PC-3 (cell line): ENCODE data around the gene ANAPC10. TPM values are rescaled to one million over a fixed set of nuclear protein-coding genes. Genes with fewer than 3 reads are reported as not detected.

Source experiments
- ATAC-seq: fragments of 200-7000 bp; cut with Tn5 transposase; 2 replicates; pipeline ENCODE4 v1.9.1; 2020; ENCODE audit warnings: mild to moderate bottlenecking, moderate library complexity
- BruUV-seq: library from RNA; stranded (reverse); fragments of 400-500 nt; replicated peaks from 2 replicates; lab custom pipeline; 2021; lab: Mats Ljungman, UMichigan
- CTCF ChIA-PET: fragments of 300-600 bp; sonication (Branson Sonifier 250); formaldehyde crosslinking; loops from one replicate; lab custom pipeline; 2022; ENCODE audit warnings: antibody characterized with exemption; lab: Charles Lee
- POLR2A ChIA-PET: fragments of 300-600 bp; sonication (Branson Sonifier 250); formaldehyde crosslinking; loops from one replicate; lab custom pipeline; 2022; ENCODE audit warnings: antibody characterized with exemption; ENCODE audit not compliant: unreplicated experiment; lab: Charles Lee
- DNase-seq: peaks from one replicate; pipeline ENCODE4 v3.0.0-alpha.2; 2015
- H2AFZ ChIP-seq: fragments of 300-600 bp; sonication (generic); 2 replicates; pipeline ENCODE4 v1.6.0; 2016; ENCODE audit warnings: antibody characterized with exemption, low read length
- H3F3A ChIP-seq: fragments of 300-600 bp; sonication (generic); one replicate; pipeline ENCODE4 v1.6.0; 2017; ENCODE audit warnings: antibody characterized with exemption, low read length, control low read depth, mild to moderate bottlenecking; ENCODE audit not compliant: unreplicated experiment
- H3K27ac ChIP-seq: fragments of 300-600 bp; sonication (generic); 2 replicates; pipeline ENCODE4 v1.5.1; 2016; ENCODE audit warnings: mild to moderate bottlenecking, low read length
- H3K27me3 ChIP-seq: fragments of 300-600 bp; sonication (generic); 2 replicates; pipeline ENCODE4 v1.6.1; 2016; ENCODE audit warnings: low read length, mixed read lengths
- H3K36me3 ChIP-seq: fragments of 300-600 bp; sonication (generic); 2 replicates; pipeline ENCODE4 v1.6.1; 2016; ENCODE audit warnings: low read depth, mixed run types, low read length, mixed read lengths
- H3K4me1 ChIP-seq: fragments of 300-600 bp; sonication (generic); 2 replicates; pipeline ENCODE4 v1.5.1; 2016; ENCODE audit warnings: low read length; ENCODE audit not compliant: insufficient read depth
- H3K4me2 ChIP-seq: fragments of 300-600 bp; sonication (generic); 2 replicates; pipeline ENCODE4 v1.6.0; 2016; ENCODE audit warnings: low read length
- H3K4me3 ChIP-seq: fragments of 300-600 bp; sonication (generic); 2 replicates; pipeline ENCODE4 v1.5.1; 2016; ENCODE audit warnings: mild to moderate bottlenecking, low read length, mixed read lengths
- H3K79me2 ChIP-seq: fragments of 300-600 bp; sonication (generic); 2 replicates; pipeline ENCODE4 v1.6.1; 2017; ENCODE audit warnings: low read length, mixed read lengths
- H3K9ac ChIP-seq: fragments of 300-600 bp; sonication (generic); 2 replicates; pipeline ENCODE4 v1.6.0; 2016; ENCODE audit warnings: mild to moderate bottlenecking, low read length
- H3K9me2 ChIP-seq: fragments of 300-600 bp; sonication (generic); replicated peaks from 2 replicates; pipeline ENCODE4 v1.6.1; 2016; ENCODE audit warnings: mixed run types, low read length, mixed read lengths
- H3K9me3 ChIP-seq: fragments of 300-600 bp; sonication (generic); 2 replicates; pipeline ENCODE4 v1.6.1; 2016; ENCODE audit warnings: low read length, mixed read lengths
- H4K20me1 ChIP-seq: fragments of 300-600 bp; sonication (generic); 2 replicates; pipeline ENCODE4 v1.6.1; 2016; ENCODE audit warnings: low read length, mixed read lengths
- EZH2 ChIP-seq: fragments of 300-600 bp; sonication (generic); IDR thresholded peaks from one replicate; pipeline ENCODE4 v1.6.1; 2017; ENCODE audit warnings: antibody characterized with exemption, mild to moderate bottlenecking, low read length; ENCODE audit not compliant: unreplicated experiment
- EZH2phosphoT487 ChIP-seq: fragments of 300-600 bp; sonication (generic); IDR thresholded peaks from 2 replicates; pipeline ENCODE4 v1.6.1; 2018; ENCODE audit warnings: mild to moderate bottlenecking, antibody characterized with exemption, low read length, borderline replicate concordance
- intact Hi-C: fragments of 100-400 bp; cut with micrococcal nuclease; formaldehyde crosslinking; loops from 2 replicates; pipeline ENCODE4 v1.9.0; 2023
- total RNA-seq: library from RNA; depleted of rRNA; stranded (reverse); fragments of >200 nt; gene quantifications from 2 replicates; pipeline ENCODE4 v1.2.3, GENCODE V29; 2014
- TF ChIP-seq, protein P1 (sequence below): fragments of 300-600 bp; sonication (generic); conservative IDR thresholded peaks from 2 replicates; pipeline ENCODE4 v1.5.1; 2017; ENCODE audit warnings: antibody characterized with exemption, low read depth, mild to moderate bottlenecking, low read length

The ANAPC10 gene
- total RNA-seq, 1 experiment from 2014 or later = 33.1 TPM

- Histone ChIP-seq H3K27me3 (no peaks in the 10 kb centered on the region), H3K9me2 (no peaks in the 10 kb centered on the region), H3K36me3 (peaks cover 48% of the 10 kb centered on the region), H3K4me3 (no peak overlapping the region), H2AFZ (no peak overlapping the region), H3F3A (peaks cover 5% of the 10 kb centered on the region), H3K4me2 (no peak overlapping the region), H4K20me1 (no peaks in the 10 kb centered on the region; the same call in 1 of the 2 replicates), H3K79me2 (no peaks in the 10 kb centered on the region), H3K9me3 (no peaks in the 10 kb centered on the region), H3K9ac (no peak overlapping the region), H3K27ac (no peak overlapping the region), H3K4me1 (no peaks in the 10 kb centered on the region)
- TF ChIP-seq EZH2phosphoT487 (no peak), EZH2 (no peak)
- TF ChIP-seq, protein P1, sequence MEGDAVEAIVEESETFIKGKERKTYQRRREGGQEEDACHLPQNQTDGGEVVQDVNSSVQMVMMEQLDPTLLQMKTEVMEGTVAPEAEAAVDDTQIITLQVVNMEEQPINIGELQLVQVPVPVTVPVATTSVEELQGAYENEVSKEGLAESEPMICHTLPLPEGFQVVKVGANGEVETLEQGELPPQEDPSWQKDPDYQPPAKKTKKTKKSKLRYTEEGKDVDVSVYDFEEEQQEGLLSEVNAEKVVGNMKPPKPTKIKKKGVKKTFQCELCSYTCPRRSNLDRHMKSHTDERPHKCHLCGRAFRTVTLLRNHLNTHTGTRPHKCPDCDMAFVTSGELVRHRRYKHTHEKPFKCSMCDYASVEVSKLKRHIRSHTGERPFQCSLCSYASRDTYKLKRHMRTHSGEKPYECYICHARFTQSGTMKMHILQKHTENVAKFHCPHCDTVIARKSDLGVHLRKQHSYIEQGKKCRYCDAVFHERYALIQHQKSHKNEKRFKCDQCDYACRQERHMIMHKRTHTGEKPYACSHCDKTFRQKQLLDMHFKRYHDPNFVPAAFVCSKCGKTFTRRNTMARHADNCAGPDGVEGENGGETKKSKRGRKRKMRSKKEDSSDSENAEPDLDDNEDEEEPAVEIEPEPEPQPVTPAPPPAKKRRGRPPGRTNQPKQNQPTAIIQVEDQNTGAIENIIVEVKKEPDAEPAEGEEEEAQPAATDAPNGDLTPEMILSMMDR = no peak
- ChIA-PET POLR2A (interaction anchor here (0.6 kb wide), 1 partner anchor 9 kb away, joined by 3 read pairs; no protein-coding TSS in a partner anchor), CTCF (no interaction called here)
- ATAC-seq (no peak), DNase-seq (no peak)
- intact Hi-C loops = no loop called here
- BruUV-seq = no TSS peak
Observed at GRCh38 chr4:145130130-145130529, 32.1 kb upstream of the ANAPC10 start.

GRCh38 chr4:145125396-145125795 is 27.4 kb upstream of the ANAPC10 start:
- Histone ChIP-seq H3K27ac (no peak overlapping the region), H3K4me1 (no peaks in the 10 kb centered on the region), H3K36me3 (peaks cover 84% of the 10 kb centered on the region), H3K27me3 (no peaks in the 10 kb centered on the region), H3K79me2 (peaks cover 3% of the 10 kb centered on the region; the same call in 1 of the 2 replicates), H3K4me3 (no peak overlapping the region), H4K20me1 (0 out of 2 replicates have a peak, but pooled peaks cover 7% of the 10 kb centered on the region), H3K9me2 (no peaks in the 10 kb centered on the region), H3K9me3 (no peaks in the 10 kb centered on the region), H2AFZ (no peak overlapping the region), H3K4me2 (no peak overlapping the region), H3F3A (no peaks in the 10 kb centered on the region), H3K9ac (no peak overlapping the region)
- no TSS peak for BruUV-seq
- intact Hi-C loops = no loop called here
- DNase-seq (no peak), ATAC-seq (no peak)
- ChIA-PET CTCF (no interaction called here), POLR2A (no interaction called here)
- TF ChIP-seq EZH2 (no peak), EZH2phosphoT487 (no peak)
- TF ChIP-seq, protein P1 = no peak

DNA sequence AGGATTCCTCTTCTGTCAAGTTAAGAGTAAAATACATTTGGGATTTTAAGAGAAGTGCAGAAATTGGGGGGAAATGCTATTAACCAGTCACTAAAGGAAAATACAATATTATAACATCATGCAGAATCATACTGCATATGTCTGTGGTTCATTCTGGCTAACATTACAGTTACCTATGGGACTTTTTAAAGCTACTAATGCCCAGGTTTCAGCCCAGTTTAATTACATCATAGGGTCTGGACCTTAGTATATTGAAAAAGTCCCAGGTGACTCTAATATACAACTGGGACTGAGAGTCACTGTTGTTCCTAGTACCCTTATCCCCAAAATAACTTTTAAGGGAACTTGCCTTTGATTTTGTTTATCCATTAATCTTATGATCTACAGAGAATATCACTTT is 10.1 kb upstream of the ANAPC10 start:
- H3K9me3 ChIP-seq = no peaks in the 10 kb centered on the region
- ChIA-PET CTCF (no interaction called here), POLR2A (no interaction called here)
- H3K9ac ChIP-seq = no peak overlapping the region
- no peak overlapping the region for H3K27ac ChIP-seq
- H3K9me2 ChIP-seq = no peaks in the 10 kb centered on the region
- H3K4me2 ChIP-seq = no peak overlapping the region
- no peak for DNase-seq
- peaks cover 21% of the 10 kb centered on the region for H4K20me1 ChIP-seq
- peaks cover 37% of the 10 kb centered on the region for H3K79me2 ChIP-seq
- no TSS peak for BruUV-seq
- intact Hi-C loops = no loop called here
- peaks cover 81% of the 10 kb centered on the region for H3K36me3 ChIP-seq
- no peak overlapping the region for H2AFZ ChIP-seq
- no peak overlapping the region for H3K4me3 ChIP-seq
- H3K4me1 ChIP-seq = no peaks in the 10 kb centered on the region
- H3K27me3 ChIP-seq = no peaks in the 10 kb centered on the region
- no peak for ATAC-seq
- H3F3A ChIP-seq = no peaks in the 10 kb centered on the region
- TF ChIP-seq EZH2phosphoT487 (no peak), EZH2 (no peak)
- TF ChIP-seq, protein P1 = no peak
